ENCODE measurements around the gene IPO7.

IPO7 gene

GRCh38 chr11:9461760-9462134, 77.3 kb downstream of the IPO7 start:
- TF ChIP-seq TCF12 (IDR thresholded peaks at IDR 0.05; ENCODE audit: low read depth) = no peak
- TF ChIP-seq EGR1 (IDR thresholded peaks at IDR 0.05) = no peak

GRCh38 chr11:9462172-9462799, 77.8 kb downstream of the IPO7 start:
- TF ChIP-seq EGR1 (IDR thresholded peaks at IDR 0.05) (no peak), CEBPB (IDR thresholded peaks at IDR 0.05) (no peak), EP300 (IDR thresholded peaks at IDR 0.05; ENCODE audit: borderline replicate concordance) (no peak), YY1 (IDR thresholded peaks at IDR 0.05; ENCODE audit: low read depth) (no peak), NFIC (IDR thresholded peaks at IDR 0.05) (no peak), ZBTB7A (IDR thresholded peaks at IDR 0.05; ENCODE audit: low read depth) (no peak), TAF1 (IDR thresholded peaks at IDR 0.05; ENCODE audit: low read depth) (no peak)

- no peak for TF ChIP-seq USF1 (IDR thresholded peaks at IDR 0.05)
- TF ChIP-seq NFIC (IDR thresholded peaks at IDR 0.05) = no peak
- no peak for TF ChIP-seq CEBPB (IDR thresholded peaks at IDR 0.05)
- no peak for TF ChIP-seq CREB1 (IDR thresholded peaks at IDR 0.05; ENCODE audit: low read depth)
- TF ChIP-seq REST (IDR thresholded peaks at IDR 0.05; ENCODE audit: low read depth) = no peak
- no peak for TF ChIP-seq EP300 (IDR thresholded peaks at IDR 0.05; ENCODE audit: borderline replicate concordance)
- TF ChIP-seq MAX (IDR thresholded peaks at IDR 0.05) = no peak
- no peak for TF ChIP-seq RAD21 (IDR thresholded peaks at IDR 0.05; ENCODE audit: low read depth)
- no peak for TF ChIP-seq TCF12 (IDR thresholded peaks at IDR 0.05; ENCODE audit: low read depth)
- TF ChIP-seq EGR1 (IDR thresholded peaks at IDR 0.05) = no peak
- no peak for TF ChIP-seq YY1 (IDR thresholded peaks at IDR 0.05; ENCODE audit: low read depth)
- no peak for TF ChIP-seq TEAD4 (IDR thresholded peaks at IDR 0.05)
- no peak for TF ChIP-seq TAF1 (IDR thresholded peaks at IDR 0.05; ENCODE audit: low read depth)
- TF ChIP-seq ZBTB7A (IDR thresholded peaks at IDR 0.05; ENCODE audit: low read depth) = no peak
- TF ChIP-seq FOXM1 (IDR thresholded peaks at IDR 0.05; ENCODE audit: borderline replicate concordance, low read depth) = no peak
These were observed 78.5 kb downstream of the IPO7 start for GRCh38 chr11:9462806-9463537.

GRCh38 chr11:9470765-9471164, 86.3 kb downstream of the IPO7 start:
- no peak for TF ChIP-seq REST (IDR thresholded peaks at IDR 0.05; ENCODE audit: low read depth)
- TF ChIP-seq EP300 (IDR thresholded peaks at IDR 0.05; ENCODE audit: borderline replicate concordance) = no peak
- TF ChIP-seq TEAD4 (IDR thresholded peaks at IDR 0.05) = no peak
- no peak for TF ChIP-seq FOXM1 (IDR thresholded peaks at IDR 0.05; ENCODE audit: borderline replicate concordance, low read depth)
- no peak for TF ChIP-seq USF1 (IDR thresholded peaks at IDR 0.05)
- TF ChIP-seq RAD21 (IDR thresholded peaks at IDR 0.05; ENCODE audit: low read depth) = no peak
- TF ChIP-seq ZBTB7A (IDR thresholded peaks at IDR 0.05; ENCODE audit: low read depth) = no peak
- TF ChIP-seq TAF1 (IDR thresholded peaks at IDR 0.05; ENCODE audit: low read depth) = no peak
- no peak for TF ChIP-seq TCF12 (IDR thresholded peaks at IDR 0.05; ENCODE audit: low read depth)
- TF ChIP-seq YY1 (IDR thresholded peaks at IDR 0.05; ENCODE audit: low read depth) = no peak
- TF ChIP-seq MAX (IDR thresholded peaks at IDR 0.05) = no peak
- TF ChIP-seq NFIC (IDR thresholded peaks at IDR 0.05) = no peak
- TF ChIP-seq CREB1 (IDR thresholded peaks at IDR 0.05; ENCODE audit: low read depth) = no peak
- TF ChIP-seq CEBPB (IDR thresholded peaks at IDR 0.05) = no peak
- no peak for TF ChIP-seq EGR1 (IDR thresholded peaks at IDR 0.05)

- TF ChIP-seq MAX (IDR thresholded peaks at IDR 0.05) (no peak), YY1 (IDR thresholded peaks at IDR 0.05; ENCODE audit: low read depth) (no peak), TEAD4 (IDR thresholded peaks at IDR 0.05) (no peak), EGR1 (IDR thresholded peaks at IDR 0.05) (no peak), TCF12 (IDR thresholded peaks at IDR 0.05; ENCODE audit: low read depth) (no peak), EP300 (IDR thresholded peaks at IDR 0.05; ENCODE audit: borderline replicate concordance) (no peak), CEBPB (IDR thresholded peaks at IDR 0.05) (no peak), FOXM1 (IDR thresholded peaks at IDR 0.05; ENCODE audit: borderline replicate concordance, low read depth) (no peak)
These were observed 89.0 kb downstream of the IPO7 start for GRCh38 chr11:9473408-9473807.
